Activated B cell treated with CpG ODN at 0.5 μM for 24 hours (primary cell): ENCODE results near the gene INTS15. TPM values are rescaled to one million over a fixed set of nuclear protein-coding genes. Genes with fewer than 3 reads are reported as not detected.

Experiments used
- ATAC-seq: fragments of 200-7000 bp; cut with Tn5 transposase; one replicate; pipeline ENCODE4 v1.10.0; 2021; ENCODE audit warnings: low read depth, mild to moderate bottlenecking, moderate library complexity
- CTCF ChIA-PET: fragments of 350-600 bp; sonication (Branson Sonifier 250); formaldehyde crosslinking; loops from one replicate; lab custom pipeline; 2021; ENCODE audit warnings: antibody characterized with exemption; lab: Charles Lee
- POLR2A ChIA-PET: fragments of 350-600 bp; sonication (Branson Sonifier 250); formaldehyde crosslinking; loops from one replicate; lab custom pipeline; 2021; ENCODE audit warnings: antibody characterized with exemption; lab: Charles Lee
- DNase-seq: peaks from one replicate; pipeline ENCODE4 v3.0.0; 2022
- H3K27ac Mint-ChIP-seq: one replicate; pipeline ENCODE4 v1.8.0; 2020; ENCODE audit warnings: mixed read lengths
- H3K27me3 Mint-ChIP-seq: one replicate; pipeline ENCODE4 v1.8.0; 2021; ENCODE audit warnings: mixed read lengths
- H3K36me3 Mint-ChIP-seq: one replicate; pipeline ENCODE4 v1.8.0; 2021; ENCODE audit warnings: low read depth, mixed read lengths
- H3K4me1 Mint-ChIP-seq: one replicate; pipeline ENCODE4 v1.8.0; 2021; ENCODE audit warnings: mixed read lengths
- H3K4me3 Mint-ChIP-seq: one replicate; pipeline ENCODE4 v1.8.0; 2020; ENCODE audit warnings: mild to moderate bottlenecking, mixed read lengths
- H3K9me3 Mint-ChIP-seq: one replicate; pipeline ENCODE4 v1.8.0; 2020; ENCODE audit warnings: mixed read lengths
- CTCF ChIP-seq: fragments of 200-600 bp; IDR thresholded peaks from one replicate; pipeline ENCODE4 v1.8.0; 2022; ENCODE audit warnings: antibody characterized with exemption, mild to moderate bottlenecking
- intact Hi-C: fragments of 100-400 bp; cut with micrococcal nuclease; formaldehyde crosslinking; loops from one replicate; pipeline ENCODE4 v1.15.1; 2024
- total RNA-seq: library from RNA; stranded (reverse); gene quantifications from 2 replicates; pipeline ENCODE4 v1.2.3, GENCODE V29; 2022

INTS15 gene
- total RNA-seq, 1 donor from 2014 or later, result 49.9 TPM

- no peak for ATAC-seq
- peaks cover 7% of the 10 kb centered on the region for H3K4me1 Mint-ChIP-seq
- POLR2A ChIA-PET, result interaction anchor here (0.6 kb wide), 2 partner anchors 96 to 168 kb away, joined by 3 to 8 read pairs; no protein-coding TSS in a partner anchor
- no peak for TF ChIP-seq CTCF
- no peaks in the 10 kb centered on the region for H3K36me3 Mint-ChIP-seq
- no peak overlapping the region for H3K4me3 Mint-ChIP-seq
- H3K9me3 Mint-ChIP-seq, result no peaks in the 10 kb centered on the region
- no peak overlapping the region for H3K27ac Mint-ChIP-seq
- CTCF ChIA-PET, result interaction anchor here (1.0 to 1.7 kb wide), 2 partner anchors 34 to 43 kb away, joined by 4 to 5 read pairs; no protein-coding TSS in a partner anchor
- H3K27me3 Mint-ChIP-seq, result no peaks in the 10 kb centered on the region
- DNase-seq, result no peak
- intact Hi-C loops, result no loop called here
These were observed 31.0 kb upstream of the INTS15 start for GRCh38 chr7:6558837-6559236.

GRCh38 chr7:6559896-6560295, 29.9 kb upstream of the INTS15 start:
- H3K36me3 Mint-ChIP-seq, result no peaks in the 10 kb centered on the region
- no peak for TF ChIP-seq CTCF
- H3K27me3 Mint-ChIP-seq, result no peaks in the 10 kb centered on the region
- CTCF ChIA-PET, result interaction anchor here (1.7 kb wide), 1 partner anchor 44 kb away, joined by 4 read pairs; no protein-coding TSS in a partner anchor
- ATAC-seq (no peak), DNase-seq (no peak)
- H3K4me1 Mint-ChIP-seq, result peaks cover 2% of the 10 kb centered on the region
- no peaks in the 10 kb centered on the region for H3K9me3 Mint-ChIP-seq
- H3K27ac Mint-ChIP-seq, result no peak overlapping the region
- POLR2A ChIA-PET, result no interaction called here
- H3K4me3 Mint-ChIP-seq, result no peak overlapping the region
- intact Hi-C loops, result no loop called here

- TF ChIP-seq CTCF, result no peak
- CTCF ChIA-PET, result no interaction called here
- ATAC-seq (no peak), DNase-seq (no peak)
- H3K36me3 Mint-ChIP-seq, result no peaks in the 10 kb centered on the region
- H3K4me3 Mint-ChIP-seq, result no peak overlapping the region
- H3K27me3 Mint-ChIP-seq, result no peaks in the 10 kb centered on the region
- POLR2A ChIA-PET, result no interaction called here
- no peak overlapping the region for H3K27ac Mint-ChIP-seq
- intact Hi-C loops, result no loop called here
- no peaks in the 10 kb centered on the region for H3K4me1 Mint-ChIP-seq
- no peaks in the 10 kb centered on the region for H3K9me3 Mint-ChIP-seq
These were observed 27.7 kb upstream of the INTS15 start for GRCh38 chr7:6562106-6562505.

- no peak for ATAC-seq
- Mint-ChIP-seq H3K36me3 (no peaks in the 10 kb centered on the region), H3K27ac (no peak overlapping the region), H3K27me3 (peaks cover 1% of the 10 kb centered on the region), H3K4me1 (no peaks in the 10 kb centered on the region), H3K4me3 (no peak overlapping the region), H3K9me3 (no peaks in the 10 kb centered on the region)
- intact Hi-C loops, result no loop called here
- DNase-seq, result no peak
- CTCF ChIA-PET, result no interaction called here
- POLR2A ChIA-PET, result no interaction called here
- no peak for TF ChIP-seq CTCF
These were observed 25.7 kb upstream of the INTS15 start for GRCh38 chr7:6563936-6564770.

GRCh38 chr7:6565655-6566054, 24.2 kb upstream of the INTS15 start:
- H3K27ac Mint-ChIP-seq, result no peak overlapping the region
- no peaks in the 10 kb centered on the region for H3K36me3 Mint-ChIP-seq
- no peak for DNase-seq
- intact Hi-C loops, result no loop called here
- ChIA-PET CTCF (no interaction called here), POLR2A (no interaction called here)
- no peak for TF ChIP-seq CTCF
- H3K9me3 Mint-ChIP-seq, result no peaks in the 10 kb centered on the region
- no peaks in the 10 kb centered on the region for H3K4me1 Mint-ChIP-seq
- H3K27me3 Mint-ChIP-seq, result peaks cover 3% of the 10 kb centered on the region
- ATAC-seq, result no peak
- H3K4me3 Mint-ChIP-seq, result no peak overlapping the region
